K562 (cell line): ENCODE results near the gene ZBTB24. TPM values are rescaled to one million over a fixed set of nuclear protein-coding genes. Genes with fewer than 3 reads are reported as not detected.

Source experiments
- ASH1L ChIP-seq: fragments of 450-650 bp; IDR thresholded peaks from 2 replicates; pipeline ENCODE4 v1.6.1; 2018; ENCODE audit warnings: borderline replicate concordance, mild to moderate bottlenecking, low read depth; ENCODE audit not compliant: partially characterized antibody
- BCL6 ChIP-seq: fragments of 250-450 bp; sonication (Bioruptor Pico); IDR thresholded peaks from 2 replicates; pipeline ENCODE4 v1.4.0; 2020
- E2F8 ChIP-seq: fragments of 450-650 bp; IDR thresholded peaks from 2 replicates; pipeline ENCODE4 v1.7.1; 2018; ENCODE audit warnings: mild to moderate bottlenecking, low read depth; ENCODE audit not compliant: partially characterized antibody
- ELK1 ChIP-seq: sonication (generic); formaldehyde crosslinking; IDR thresholded peaks from 2 replicates; pipeline ENCODE4 v1.8.1; 2022; ENCODE audit warnings: missing genetic modification reagents
- FOSL1 ChIP-seq: fragments of 200-800 bp; sonication (Bioruptor generic); conservative IDR thresholded peaks from 2 replicates; pipeline ENCODE4 v1.6.1; 2016; ENCODE audit warnings: missing genetic modification characterization, missing compliant biosample characterization
- FOXK1 ChIP-seq: sonication (generic); formaldehyde crosslinking; IDR thresholded peaks from 2 replicates; pipeline ENCODE4 v1.8.0; 2022; ENCODE audit warnings: missing genetic modification reagents, mild to moderate bottlenecking, borderline replicate concordance
- KLF16 ChIP-seq: IDR thresholded peaks from 2 replicates; pipeline ENCODE4 v1.6.1; 2016; ENCODE audit warnings: antibody characterized with exemption
- MCM3 ChIP-seq: fragments of 450-650 bp; IDR thresholded peaks from 2 replicates; pipeline ENCODE4 v1.6.1; 2016
- MXI1 ChIP-seq: IDR thresholded peaks from 2 replicates; pipeline ENCODE4 v1.6.1; 2011; ENCODE audit warnings: low read depth, mild to moderate bottlenecking, improper control_type of control experiment, low read length
- NCOR1 ChIP-seq: fragments of 450-650 bp; IDR thresholded peaks from 2 replicates; pipeline ENCODE4 v1.6.1; 2016; ENCODE audit warnings: mild to moderate bottlenecking, moderate library complexity
- PTRF ChIP-seq: fragments of 450-650 bp; IDR thresholded peaks from 2 replicates; pipeline ENCODE4 v1.6.1; 2016; ENCODE audit warnings: mild to moderate bottlenecking, missing genetic modification characterization, missing compliant biosample characterization
- PYGO2 ChIP-seq: fragments of 450-650 bp; IDR thresholded peaks from 2 replicates; pipeline ENCODE4 v1.6.1; 2016; ENCODE audit warnings: mild to moderate bottlenecking, missing genetic modification characterization, moderate library complexity, missing compliant biosample characterization
- SIN3A ChIP-seq, 2 experiments: fragments of 150-350 bp in 1 of 2; IDR thresholded peaks; 2 replicates each; pipeline ENCODE4 v1.6.1; 2011 to 2016; ENCODE audit warnings: borderline replicate concordance in 2 of 2, low read depth in 2 of 2, low read length in 2 of 2, mild to moderate bottlenecking in 2 of 2, moderate library complexity in 2 of 2; ENCODE audit not compliant: control insufficient read depth in 1 of 2
- ZNF274 ChIP-seq: IDR thresholded peaks from 2 replicates; pipeline ENCODE4 v1.6.1; 2011; ENCODE audit warnings: low read depth, mild to moderate bottlenecking, low read length, moderate library complexity, borderline replicate concordance
- ZNF445 ChIP-seq: fragments of 250-450 bp; sonication (Bioruptor Pico); IDR thresholded peaks from 2 replicates; pipeline ENCODE4 v1.4.0; 2020; ENCODE audit warnings: low read depth, mild to moderate bottlenecking, moderate library complexity
- ZNF75A ChIP-seq: fragments of 450-650 bp; formaldehyde crosslinking; IDR thresholded peaks from 2 replicates; pipeline ENCODE4 v1.4.0; 2020; ENCODE audit warnings: mild to moderate bottlenecking
- ZNF780A ChIP-seq: fragments of 250-450 bp; sonication (Bioruptor Pico); IDR thresholded peaks from 2 replicates; pipeline ENCODE4 v1.5.0; 2021; ENCODE audit warnings: mild to moderate bottlenecking
- polyA plus RNA-seq, 8 experiments: library from polyadenylated mRNA; depleted of rRNA in 4 of 8; stranded (reverse) in 5 of 8; unstranded in 3 of 8; fragments of >200 nt; fragmentation: Nextera tagmentation in 2 of 8; fragmentation: Illumina TruSeq in 1 of 8; extraction: Ambion mirVana in 2 of 8; extraction: Trizol in 1 of 8; gene quantifications; 2 replicates each; pipeline versions ENCODE4 v1.2.1 to v1.2.3, GENCODE V29; 2011 to 2014; ENCODE audit warnings: inconsistent platforms in 1 of 8, missing spikeins in 1 of 8
- total RNA-seq, 7 experiments: library from RNA; depleted of rRNA in 6 of 7; stranded (reverse); fragments of >200 nt in 6 of 7; fragmentation: Illumina TruSeq in 2 of 7; extraction: Trizol in 2 of 7; gene quantifications; 2 replicates each; pipeline versions ENCODE4 v1.2.1 to v1.2.3, GENCODE V29; 2011 to 2021; ENCODE audit warnings: low replicate concordance in 1 of 7
- TF ChIP-seq, protein P1 (sequence below): fragments of 250-450 bp; sonication (Bioruptor Pico); IDR thresholded peaks from 2 replicates; pipeline ENCODE4 v1.8.0; 2021; ENCODE audit warnings: mild to moderate bottlenecking, moderate library complexity
- TF ChIP-seq, protein P2 (sequence below): fragments of 250-450 bp; sonication (Bioruptor Pico); IDR thresholded peaks from 2 replicates; pipeline ENCODE4 v1.8.0; 2022; ENCODE audit warnings: inconsistent platforms, mild to moderate bottlenecking, moderate library complexity, borderline replicate concordance
- TF ChIP-seq, protein P3 (sequence below): IDR thresholded peaks from 2 replicates; pipeline ENCODE4 v1.6.1; 2014; ENCODE audit warnings: antibody characterized with exemption

ZBTB24 gene
- total and polyA plus RNA-seq, 9 of the 15 experiments (the other 6 are each of a cell fraction or from before 2014, with no cell fraction given) = 2.0 to 16.7 (median 8.3) TPM

DNA sequence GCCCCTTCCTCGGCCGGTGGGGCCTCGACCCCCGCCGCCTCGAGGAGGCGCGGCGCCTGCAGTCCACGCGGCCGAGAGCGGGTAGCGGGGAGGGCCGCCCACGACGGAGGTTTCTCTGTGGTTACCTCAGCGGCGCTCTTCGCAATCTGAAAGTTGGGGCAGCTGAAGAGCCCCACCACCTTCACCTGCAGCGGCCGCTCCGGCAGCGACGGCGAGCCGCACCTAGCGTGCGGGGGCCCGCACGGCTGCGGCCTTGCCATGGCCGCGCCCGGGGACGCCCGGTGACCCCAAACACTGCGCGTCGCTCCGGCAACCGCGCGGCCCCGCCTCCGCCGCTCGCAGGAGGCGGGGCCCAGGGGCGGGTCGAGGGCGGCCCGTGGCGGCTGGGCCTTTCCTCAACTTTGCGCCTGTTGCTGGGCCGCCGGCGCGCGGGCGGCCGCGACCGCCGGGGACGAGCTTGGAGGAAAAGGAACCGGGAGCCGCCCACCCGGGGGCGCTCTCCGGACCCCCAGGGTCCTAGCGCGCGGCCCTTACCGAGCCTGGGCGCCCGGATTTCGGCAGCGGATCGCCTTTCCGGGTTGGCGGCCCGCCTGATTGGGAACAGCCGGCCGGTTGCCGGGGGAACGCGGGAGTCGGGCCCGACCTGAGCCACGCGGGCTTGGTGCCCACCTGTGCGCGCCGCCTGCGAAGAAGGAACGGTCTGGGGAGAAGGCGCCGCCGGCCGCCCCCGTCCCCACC, 42.5 kb downstream of the ZBTB24 start, which contains the start of the genes PPIL6 and SMPD2 (continued):
- TF ChIP-seq ZNF780A (no peak), MXI1 (peak; percentile 70), BCL6 (CRISPR knock-in tag) (no peak), PTRF (tag) (no peak), MCM3 (no peak), KLF16 (no peak), FOXK1 (CRISPR knock-in tag) (peak; percentile 90; the same call in 1 of the 2 replicates), E2F8 (no peak), PYGO2 (no peak), ELK1 (CRISPR knock-in tag) (no peak), FOSL1 (tag) (no peak), ZNF274 (no peak), ZNF75A (no peak), SIN3A (IDR thresholded peaks at IDR 0.05; ENCODE audit: borderline replicate concordance in 2 of 2, control insufficient read depth in 1 of 2, low read depth in 2 of 2, low read length in 2 of 2) (peak; percentile 77 to 95; a peak in 2 of 4 replicates), NCOR1 (no peak), ASH1L (no peak), ZNF445 (no peak)
- TF ChIP-seq, protein P1, sequence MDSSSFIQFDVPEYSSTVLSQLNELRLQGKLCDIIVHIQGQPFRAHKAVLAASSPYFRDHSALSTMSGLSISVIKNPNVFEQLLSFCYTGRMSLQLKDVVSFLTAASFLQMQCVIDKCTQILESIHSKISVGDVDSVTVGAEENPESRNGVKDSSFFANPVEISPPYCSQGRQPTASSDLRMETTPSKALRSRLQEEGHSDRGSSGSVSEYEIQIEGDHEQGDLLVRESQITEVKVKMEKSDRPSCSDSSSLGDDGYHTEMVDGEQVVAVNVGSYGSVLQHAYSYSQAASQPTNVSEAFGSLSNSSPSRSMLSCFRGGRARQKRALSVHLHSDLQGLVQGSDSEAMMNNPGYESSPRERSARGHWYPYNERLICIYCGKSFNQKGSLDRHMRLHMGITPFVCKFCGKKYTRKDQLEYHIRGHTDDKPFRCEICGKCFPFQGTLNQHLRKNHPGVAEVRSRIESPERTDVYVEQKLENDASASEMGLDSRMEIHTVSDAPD (CRISPR knock-in tag) = no peak
- TF ChIP-seq, protein P2, sequence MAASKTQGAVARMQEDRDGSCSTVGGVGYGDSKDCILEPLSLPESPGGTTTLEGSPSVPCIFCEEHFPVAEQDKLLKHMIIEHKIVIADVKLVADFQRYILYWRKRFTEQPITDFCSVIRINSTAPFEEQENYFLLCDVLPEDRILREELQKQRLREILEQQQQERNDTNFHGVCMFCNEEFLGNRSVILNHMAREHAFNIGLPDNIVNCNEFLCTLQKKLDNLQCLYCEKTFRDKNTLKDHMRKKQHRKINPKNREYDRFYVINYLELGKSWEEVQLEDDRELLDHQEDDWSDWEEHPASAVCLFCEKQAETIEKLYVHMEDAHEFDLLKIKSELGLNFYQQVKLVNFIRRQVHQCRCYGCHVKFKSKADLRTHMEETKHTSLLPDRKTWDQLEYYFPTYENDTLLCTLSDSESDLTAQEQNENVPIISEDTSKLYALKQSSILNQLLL = no peak
- TF ChIP-seq, protein P3, sequence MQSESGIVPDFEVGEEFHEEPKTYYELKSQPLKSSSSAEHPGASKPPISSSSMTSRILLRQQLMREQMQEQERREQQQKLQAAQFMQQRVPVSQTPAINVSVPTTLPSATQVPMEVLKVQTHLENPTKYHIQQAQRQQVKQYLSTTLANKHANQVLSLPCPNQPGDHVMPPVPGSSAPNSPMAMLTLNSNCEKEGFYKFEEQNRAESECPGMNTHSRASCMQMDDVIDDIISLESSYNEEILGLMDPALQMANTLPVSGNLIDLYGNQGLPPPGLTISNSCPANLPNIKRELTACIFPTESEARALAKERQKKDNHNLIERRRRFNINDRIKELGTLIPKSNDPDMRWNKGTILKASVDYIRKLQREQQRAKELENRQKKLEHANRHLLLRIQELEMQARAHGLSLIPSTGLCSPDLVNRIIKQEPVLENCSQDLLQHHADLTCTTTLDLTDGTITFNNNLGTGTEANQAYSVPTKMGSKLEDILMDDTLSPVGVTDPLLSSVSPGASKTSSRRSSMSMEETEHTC = no peak
